ENCODE data around the gene BRIP1. TPM values are rescaled to one million over a fixed set of nuclear protein-coding genes. Genes with fewer than 3 reads are reported as not detected.

BRIP1 gene
- total and polyA plus RNA-seq, 2 donors (not counting 3 experiments of a cell fraction or from before 2014, with no cell fraction given) = 1.8 to 12.1 TPM

DNA sequence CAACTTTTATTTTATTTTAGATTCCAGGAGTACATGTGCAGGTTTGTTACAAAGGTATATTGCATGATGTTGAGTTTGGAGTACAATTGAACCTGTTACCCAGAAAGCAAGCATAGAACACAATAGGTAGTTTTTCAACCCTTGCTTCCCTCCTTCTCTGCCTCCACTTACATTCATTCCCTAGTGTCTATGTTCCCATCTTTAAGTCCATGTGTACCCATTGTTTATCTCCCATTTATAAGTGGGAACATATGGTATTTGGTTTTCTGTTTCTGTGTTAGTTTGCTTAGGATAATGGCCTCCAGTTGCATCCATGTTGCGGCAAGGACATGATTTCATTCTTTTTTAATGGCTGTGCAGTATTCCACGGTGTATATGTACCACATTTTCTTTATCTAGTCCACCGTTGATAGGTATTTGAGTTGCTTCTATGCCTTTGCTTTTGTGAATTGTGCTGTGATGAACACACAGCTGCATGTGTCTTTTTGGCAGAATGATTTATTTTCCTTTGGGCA is 158.3 kb downstream of the BRIP1 start:
- H3K27me3 ChIP-seq (ENCODE audit: control insufficient read depth in 2 of 2, insufficient read depth in 2 of 2, low read length in 2 of 2) = no peaks in the 10 kb centered on the region
- H2AFZ ChIP-seq (ENCODE audit: low read depth, low read length) = no peak overlapping the region
- TF ChIP-seq EZH2 (IDR thresholded peaks at IDR 0.05; ENCODE audit: borderline replicate concordance, low read depth, low read length, severe bottlenecking) (no peak), POLR2AphosphoS5 (IDR thresholded peaks at IDR 0.05; ENCODE audit: insufficient read depth, low read depth, low read length) (no peak), POLR2A (IDR thresholded peaks at IDR 0.05; ENCODE audit: low read depth, low read length) (no peak), MAX (IDR thresholded peaks at IDR 0.05; ENCODE audit: insufficient read depth, insufficient read length) (no peak), JUN (IDR thresholded peaks at IDR 0.05; ENCODE audit: borderline replicate concordance, insufficient read depth, insufficient read length, low read depth) (no peak), MYC (IDR thresholded peaks at IDR 0.05; ENCODE audit: low read depth, low read length) (no peak), GATA2 (IDR thresholded peaks at IDR 0.05; ENCODE audit: insufficient read depth, insufficient read length, low read depth, low read length) (no peak), FOS (IDR thresholded peaks at IDR 0.05; ENCODE audit: borderline replicate concordance, insufficient read depth, low read length) (no peak)
- TF ChIP-seq, protein P1, sequence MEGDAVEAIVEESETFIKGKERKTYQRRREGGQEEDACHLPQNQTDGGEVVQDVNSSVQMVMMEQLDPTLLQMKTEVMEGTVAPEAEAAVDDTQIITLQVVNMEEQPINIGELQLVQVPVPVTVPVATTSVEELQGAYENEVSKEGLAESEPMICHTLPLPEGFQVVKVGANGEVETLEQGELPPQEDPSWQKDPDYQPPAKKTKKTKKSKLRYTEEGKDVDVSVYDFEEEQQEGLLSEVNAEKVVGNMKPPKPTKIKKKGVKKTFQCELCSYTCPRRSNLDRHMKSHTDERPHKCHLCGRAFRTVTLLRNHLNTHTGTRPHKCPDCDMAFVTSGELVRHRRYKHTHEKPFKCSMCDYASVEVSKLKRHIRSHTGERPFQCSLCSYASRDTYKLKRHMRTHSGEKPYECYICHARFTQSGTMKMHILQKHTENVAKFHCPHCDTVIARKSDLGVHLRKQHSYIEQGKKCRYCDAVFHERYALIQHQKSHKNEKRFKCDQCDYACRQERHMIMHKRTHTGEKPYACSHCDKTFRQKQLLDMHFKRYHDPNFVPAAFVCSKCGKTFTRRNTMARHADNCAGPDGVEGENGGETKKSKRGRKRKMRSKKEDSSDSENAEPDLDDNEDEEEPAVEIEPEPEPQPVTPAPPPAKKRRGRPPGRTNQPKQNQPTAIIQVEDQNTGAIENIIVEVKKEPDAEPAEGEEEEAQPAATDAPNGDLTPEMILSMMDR (IDR thresholded peaks at IDR 0.05; ENCODE audit: extremely low read depth in 1 of 2, insufficient read depth in 1 of 2, low read depth in 1 of 2, low read length in 2 of 2) = no peak
- dilution Hi-C loops (cut with MboI; ENCODE audit: extremely low pct_ligation_motif_present, low sequenced_read_pairs) = no loop called here
- no peaks in the 10 kb centered on the region for H4K20me1 ChIP-seq (replicated peaks; ENCODE audit: control insufficient read depth, extremely low read depth, insufficient read depth, low read length)
- no peak overlapping the region for H3K9ac ChIP-seq (replicated peaks; ENCODE audit: extremely low read depth, insufficient read depth, low read length)
- intact Hi-C loops (cut with micrococcal nuclease) = no loop called here
- FAIRE-seq (no peak), DNase-seq (ENCODE audit: low read depth, low spot score) (no peak)
- no peaks in the 10 kb centered on the region for H3K9me1 ChIP-seq (replicated peaks; ENCODE audit: control insufficient read depth, extremely low read depth, insufficient read depth, low read length)
- no peaks in the 10 kb centered on the region for H3K79me2 ChIP-seq (ENCODE audit: control insufficient read depth, insufficient read depth, low read length)
- H3K36me3 ChIP-seq (ENCODE audit: control insufficient read depth in 2 of 2, extremely low read depth in 1 of 2, insufficient read depth in 2 of 2, low read length in 2 of 2) = no peaks in the 10 kb centered on the region
- ChIA-PET POLR2A (no interaction called here), CTCF (no interaction called here)
- BruUV-seq (replicated peaks) = no TSS peak
- H3K27ac ChIP-seq (ENCODE audit: insufficient read depth, low read depth, low read length) = no peak overlapping the region
- H3K4me1 ChIP-seq (ENCODE audit: control insufficient read depth, extremely low read depth, insufficient read depth, low read length) = no peaks in the 10 kb centered on the region
- no peaks in the 10 kb centered on the region for H3K9me3 ChIP-seq (replicated peaks; ENCODE audit: control insufficient read depth, insufficient read depth, low read length)
- H3K4me3 ChIP-seq (replicated peaks in 1 of 3; ENCODE audit: insufficient read depth in 1 of 3, low read depth in 1 of 3, low read length in 3 of 3) = no peak overlapping the region
- H3K4me2 ChIP-seq (ENCODE audit: insufficient read depth, low read length) = no peak overlapping the region
